Measurements from ENCODE around the gene STRBP.

The STRBP gene

DNA sequence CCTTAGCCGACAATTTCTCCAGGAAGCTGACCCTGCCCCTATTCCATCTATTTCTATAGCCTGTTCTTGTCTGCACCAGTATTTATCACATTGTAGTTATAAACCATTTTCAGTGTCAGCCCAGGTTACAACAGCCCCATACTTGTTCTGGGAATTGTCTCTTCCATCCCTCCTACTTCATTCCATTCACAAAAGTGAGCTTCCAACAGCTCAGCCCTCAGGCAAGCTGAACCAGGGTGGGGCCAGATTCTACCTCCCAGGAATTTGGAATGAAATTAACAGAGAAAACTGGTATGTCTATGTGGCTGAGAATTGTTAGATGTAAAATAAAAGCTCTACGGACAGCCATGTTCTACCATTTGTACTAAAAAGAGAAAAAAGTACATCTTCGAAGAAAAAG is 36.1 kb downstream of the STRBP start:
- Histone ChIP-seq H3K36me3 (replicated peaks) (no peaks in the 10 kb centered on the region), H3K4me3 (ENCODE audit: low read depth, low read length) (no peak overlapping the region), H3K27ac (no peak overlapping the region), H3K27me3 (replicated peaks) (no peaks in the 10 kb centered on the region)
- in situ Hi-C loops (cut with HindIII; ENCODE audit: low pct_ligation_motif_present, low sequenced_read_pairs): no loop called here
- TF ChIP-seq, protein P1, sequence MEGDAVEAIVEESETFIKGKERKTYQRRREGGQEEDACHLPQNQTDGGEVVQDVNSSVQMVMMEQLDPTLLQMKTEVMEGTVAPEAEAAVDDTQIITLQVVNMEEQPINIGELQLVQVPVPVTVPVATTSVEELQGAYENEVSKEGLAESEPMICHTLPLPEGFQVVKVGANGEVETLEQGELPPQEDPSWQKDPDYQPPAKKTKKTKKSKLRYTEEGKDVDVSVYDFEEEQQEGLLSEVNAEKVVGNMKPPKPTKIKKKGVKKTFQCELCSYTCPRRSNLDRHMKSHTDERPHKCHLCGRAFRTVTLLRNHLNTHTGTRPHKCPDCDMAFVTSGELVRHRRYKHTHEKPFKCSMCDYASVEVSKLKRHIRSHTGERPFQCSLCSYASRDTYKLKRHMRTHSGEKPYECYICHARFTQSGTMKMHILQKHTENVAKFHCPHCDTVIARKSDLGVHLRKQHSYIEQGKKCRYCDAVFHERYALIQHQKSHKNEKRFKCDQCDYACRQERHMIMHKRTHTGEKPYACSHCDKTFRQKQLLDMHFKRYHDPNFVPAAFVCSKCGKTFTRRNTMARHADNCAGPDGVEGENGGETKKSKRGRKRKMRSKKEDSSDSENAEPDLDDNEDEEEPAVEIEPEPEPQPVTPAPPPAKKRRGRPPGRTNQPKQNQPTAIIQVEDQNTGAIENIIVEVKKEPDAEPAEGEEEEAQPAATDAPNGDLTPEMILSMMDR (IDR thresholded peaks at IDR 0.05; ENCODE audit: low read depth, low read length, missing control alignments): no peak
- DNase-seq: no peak

- Histone ChIP-seq H3K4me3 (ENCODE audit: low read depth, low read length) (no peak overlapping the region), H3K36me3 (replicated peaks) (no peaks in the 10 kb centered on the region), H3K27ac (no peak overlapping the region), H3K27me3 (replicated peaks) (no peaks in the 10 kb centered on the region)
- no peak for DNase-seq
- TF ChIP-seq, protein P1 (IDR thresholded peaks at IDR 0.05; ENCODE audit: low read depth, low read length, missing control alignments): no peak
- in situ Hi-C loops (cut with HindIII; ENCODE audit: low pct_ligation_motif_present, low sequenced_read_pairs): no loop called here
These were observed 37.0 kb downstream of the STRBP start for GRCh38 chr9:123231421-123231820.

- TF ChIP-seq, protein P1 (IDR thresholded peaks at IDR 0.05; ENCODE audit: low read depth, low read length, missing control alignments): no peak
- no peaks in the 10 kb centered on the region for H3K36me3 ChIP-seq (replicated peaks)
- DNase-seq: no peak
- H3K27ac ChIP-seq: no peak overlapping the region
- in situ Hi-C loops (cut with HindIII; ENCODE audit: low pct_ligation_motif_present, low sequenced_read_pairs): no loop called here
- no peaks in the 10 kb centered on the region for H3K27me3 ChIP-seq (replicated peaks)
- H3K4me3 ChIP-seq (ENCODE audit: low read depth, low read length): no peak overlapping the region
These were observed 39.4 kb downstream of the STRBP start for GRCh38 chr9:123228967-123229366.

DNA sequence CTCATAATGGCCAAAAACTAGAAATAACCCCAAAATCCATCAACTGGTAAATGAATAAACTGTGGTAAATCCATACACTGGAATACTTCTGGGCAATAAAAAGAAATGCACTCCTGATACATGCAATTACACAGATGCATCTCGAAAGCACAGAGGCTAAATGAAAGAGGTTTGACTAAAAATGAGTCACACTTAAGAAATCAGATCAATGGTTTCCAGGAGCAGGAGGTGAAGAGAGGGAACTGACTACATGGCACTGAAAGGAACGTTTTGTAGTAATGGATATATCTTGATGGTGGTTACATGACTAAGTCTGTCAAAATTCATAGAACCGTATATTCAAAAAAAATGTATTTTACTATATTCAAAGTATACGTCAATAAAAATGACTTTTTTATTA is 42.4 kb downstream of the STRBP start:
- Histone ChIP-seq H3K27me3 (replicated peaks) (no peaks in the 10 kb centered on the region), H3K4me3 (ENCODE audit: low read depth, low read length) (no peak overlapping the region), H3K27ac (no peak overlapping the region), H3K36me3 (replicated peaks) (no peaks in the 10 kb centered on the region)
- TF ChIP-seq, protein P1 (IDR thresholded peaks at IDR 0.05; ENCODE audit: low read depth, low read length, missing control alignments): no peak
- DNase-seq: no peak
- in situ Hi-C loops (cut with HindIII; ENCODE audit: low pct_ligation_motif_present, low sequenced_read_pairs): no loop called here

- Histone ChIP-seq H3K27ac (no peak overlapping the region), H3K36me3 (replicated peaks) (no peaks in the 10 kb centered on the region), H3K27me3 (replicated peaks) (no peaks in the 10 kb centered on the region), H3K4me3 (ENCODE audit: low read depth, low read length) (no peak overlapping the region)
- in situ Hi-C loops (cut with HindIII; ENCODE audit: low pct_ligation_motif_present, low sequenced_read_pairs): no loop called here
- peak; percentile 77 for DNase-seq
- TF ChIP-seq, protein P1 (IDR thresholded peaks at IDR 0.05; ENCODE audit: low read depth, low read length, missing control alignments): peak; percentile 73
These were observed 43.0 kb downstream of the STRBP start for GRCh38 chr9:123225374-123225813.

GRCh38 chr9:123220127-123220526 is 48.3 kb downstream of the STRBP start:
- no peak overlapping the region for H3K4me3 ChIP-seq (ENCODE audit: low read depth, low read length)
- no peaks in the 10 kb centered on the region for H3K36me3 ChIP-seq (replicated peaks)
- H3K27me3 ChIP-seq (replicated peaks): no peaks in the 10 kb centered on the region
- TF ChIP-seq, protein P1 (IDR thresholded peaks at IDR 0.05; ENCODE audit: low read depth, low read length, missing control alignments): no peak
- no peak for DNase-seq
- in situ Hi-C loops (cut with HindIII; ENCODE audit: low pct_ligation_motif_present, low sequenced_read_pairs): no loop called here
- H3K27ac ChIP-seq: no peak overlapping the region
